Retina (tissue), 1 donor: ENCODE results near the gene USB1.
"Not testable (repeated sequence)": the region's sequence is repeated elsewhere in the genome, so short reads cannot be mapped to it uniquely, and the experiment has no call there.

ENCODE experiments used
- DNase-seq: peaks from one replicate; pipeline ENCODE4 v3.0.0-alpha.2; 2016

The USB1 gene

GRCh38 chr16:57970970-57971369, 30.2 kb upstream of the USB1 start, which contains the start of gene CNGB1:
Gene CNGB1 (minus strand): TSS chr16:57971128. CDS start chr16:57967286, 3,842 bp downstream.
- DNase-seq = peak; percentile 31

DNA sequence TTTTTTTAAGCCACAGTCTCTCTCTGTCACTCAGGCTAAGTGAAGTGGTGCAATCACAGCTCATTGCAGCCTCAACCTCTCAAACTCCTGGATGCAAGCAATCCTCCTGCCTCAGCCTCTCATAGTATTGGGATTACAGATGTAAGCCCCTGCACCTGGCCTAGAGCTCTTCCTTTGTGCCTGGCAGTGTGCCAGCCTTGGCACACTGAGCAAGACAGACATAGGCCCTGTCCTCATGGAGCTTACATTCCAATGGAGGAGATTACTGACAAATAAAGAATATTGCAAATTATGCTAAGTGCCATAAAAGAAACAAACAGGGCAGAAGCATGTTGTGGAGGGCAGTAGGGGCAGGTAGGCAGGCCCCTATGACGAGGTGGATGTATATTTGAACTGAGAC, 29.4 kb upstream of the USB1 start:
- no peak for DNase-seq

GRCh38 chr16:57972306-57972705, 28.9 kb upstream of the USB1 start:
- no peak for DNase-seq

GRCh38 chr16:57976331-57976796, 24.8 kb upstream of the USB1 start:
- peak; percentile 36 for DNase-seq

DNA sequence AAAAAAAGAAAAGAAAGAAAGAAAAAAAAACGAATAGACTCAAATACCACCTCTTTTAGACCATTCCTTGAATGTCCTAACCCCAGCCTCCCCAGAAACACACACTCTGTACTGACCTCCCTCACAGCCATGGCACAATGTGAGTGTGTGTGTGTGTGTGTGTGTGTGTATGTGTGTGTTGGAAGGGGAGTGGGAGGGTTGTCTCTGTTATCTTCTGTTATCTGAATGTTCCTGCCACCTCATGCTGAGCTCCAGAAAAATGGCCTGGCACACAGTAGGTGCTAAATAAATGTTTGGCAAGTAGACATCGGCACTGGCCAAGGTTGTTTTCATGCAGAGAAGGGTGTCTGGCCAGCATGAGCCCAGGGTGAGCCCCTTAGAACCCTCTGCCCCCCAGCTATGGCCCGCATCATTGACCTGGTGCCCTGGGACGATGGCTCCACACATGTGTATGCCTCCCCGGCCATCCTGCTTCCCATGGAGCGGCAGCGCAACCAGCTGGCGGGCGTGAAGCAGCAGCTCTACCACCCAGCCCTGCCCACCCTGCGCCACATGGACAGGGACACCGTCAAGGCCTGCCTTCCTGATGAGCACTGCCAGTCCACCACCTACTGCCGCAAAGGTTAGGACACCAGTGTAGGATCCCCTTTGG, 23.7 kb upstream of the USB1 start:
- DNase-seq = no peak

GRCh38 chr16:57978070-57978465, 23.1 kb upstream of the USB1 start:
- DNase-seq = not testable (repeated sequence)

DNA sequence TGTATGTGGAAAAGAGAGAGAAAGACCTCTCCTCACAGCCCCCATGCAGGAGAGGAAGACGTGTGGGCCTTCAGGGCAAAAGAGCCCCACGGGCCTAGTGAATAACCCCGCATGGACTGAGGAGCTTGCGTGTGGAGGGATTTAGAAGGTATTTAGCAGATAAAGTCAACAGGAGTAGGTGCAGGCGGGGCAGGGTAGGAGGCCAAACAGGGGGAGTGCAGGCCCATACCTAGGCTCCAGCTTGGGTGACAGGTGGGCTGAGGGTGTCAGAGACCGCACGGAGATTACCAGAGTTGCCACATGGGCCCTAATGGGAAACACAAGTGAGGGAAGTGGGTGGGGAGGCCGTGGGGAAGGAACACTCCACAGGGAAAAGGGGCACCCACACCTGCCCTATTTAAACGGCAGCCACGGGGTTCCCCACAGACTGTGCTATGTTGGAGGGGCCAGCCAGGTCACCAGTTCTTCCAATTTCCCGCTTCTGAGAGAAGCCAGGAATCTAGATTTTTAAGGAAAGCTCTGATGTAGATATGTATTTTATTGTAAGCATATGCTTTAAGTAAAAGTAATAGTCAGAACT, 22.1 kb upstream of the USB1 start:
- DNase-seq = no peak

- DNase-seq = no peak
Observed at GRCh38 chr16:57981636-57982035, 19.6 kb upstream of the USB1 start.

GRCh38 chr16:57982385-57982784, 18.8 kb upstream of the USB1 start:
- no peak for DNase-seq

- DNase-seq = peak; percentile 83
Observed at GRCh38 chr16:57984443-57985203, 16.6 kb upstream of the USB1 start.

DNA sequence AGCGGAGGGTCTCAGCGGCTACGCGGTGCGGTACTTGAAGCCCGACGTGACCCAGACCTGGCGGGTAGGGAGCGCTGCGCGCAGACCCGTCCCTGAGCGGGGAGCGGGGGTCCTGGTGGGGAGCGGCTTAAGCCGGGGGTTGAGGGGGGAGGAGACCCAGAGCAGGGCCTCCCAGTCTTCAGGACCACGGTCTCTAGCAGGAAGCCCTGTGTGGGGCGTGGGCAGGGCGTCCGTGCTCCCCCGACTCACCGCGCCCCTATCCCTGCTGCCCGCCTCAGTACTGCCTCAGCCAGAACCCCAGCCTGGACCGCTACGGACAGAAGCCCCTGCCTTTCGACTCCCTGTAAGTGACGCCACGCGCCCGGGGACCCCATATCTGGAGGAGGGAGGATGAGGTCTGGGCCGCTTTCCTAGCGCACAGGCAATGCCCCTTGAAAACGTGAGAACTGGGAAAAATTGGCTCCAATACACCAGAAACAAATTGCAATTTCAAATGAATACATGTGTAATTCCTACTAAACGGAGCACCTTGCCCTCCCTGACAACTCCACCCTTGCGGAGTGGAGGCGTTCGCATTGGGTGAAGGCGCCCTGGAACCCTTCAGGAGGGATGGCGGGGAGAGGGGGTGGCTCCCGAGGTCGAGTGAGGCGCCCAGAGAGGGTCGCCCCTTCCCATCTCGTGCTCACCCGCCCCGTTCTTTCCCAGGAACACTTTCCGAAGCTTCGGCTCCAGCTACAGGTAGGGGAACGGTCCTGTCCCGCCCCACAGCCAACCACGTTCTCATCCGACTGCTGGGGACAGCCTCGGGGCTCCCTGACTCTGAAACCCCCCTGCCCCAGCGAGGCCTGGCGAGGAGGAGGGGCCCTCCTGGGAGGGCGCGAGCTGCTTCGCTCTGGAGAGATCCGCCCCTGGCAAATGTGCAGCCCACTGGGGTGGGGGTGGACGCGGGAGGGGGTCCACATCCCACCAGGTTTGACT, 15.7 kb upstream of the USB1 start:
- peak; percentile 67 for DNase-seq

- no peak for DNase-seq
Observed at GRCh38 chr16:57986196-57986595, 15.0 kb upstream of the USB1 start.

GRCh38 chr16:57987441-57988177, 13.6 kb upstream of the USB1 start:
- DNase-seq = no peak

DNA sequence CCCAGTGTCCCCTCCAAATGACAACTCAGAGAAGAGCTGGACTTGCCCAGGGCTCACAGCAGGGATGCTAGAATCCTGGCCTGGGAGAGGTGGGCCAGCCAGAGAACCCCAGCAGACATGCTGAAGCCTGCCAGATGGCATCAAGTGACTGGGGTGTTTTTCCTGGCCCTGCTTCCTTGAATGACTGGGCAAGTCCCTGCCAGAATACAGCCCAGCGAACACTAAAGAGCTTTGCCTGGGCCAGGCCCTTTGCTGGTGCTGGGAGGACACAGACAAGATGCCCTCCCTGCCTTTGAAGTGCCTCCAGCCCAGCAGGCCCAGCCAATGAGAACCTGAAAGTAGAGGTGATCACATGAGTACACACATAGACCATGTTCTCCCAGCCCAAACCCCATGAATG, 12.3 kb upstream of the USB1 start:
- no peak for DNase-seq

GRCh38 chr16:57991551-57992059, 9.6 kb upstream of the USB1 start:
- DNase-seq = no peak

GRCh38 chr16:57992084-57992483, 9.1 kb upstream of the USB1 start:
- DNase-seq = no peak

DNA sequence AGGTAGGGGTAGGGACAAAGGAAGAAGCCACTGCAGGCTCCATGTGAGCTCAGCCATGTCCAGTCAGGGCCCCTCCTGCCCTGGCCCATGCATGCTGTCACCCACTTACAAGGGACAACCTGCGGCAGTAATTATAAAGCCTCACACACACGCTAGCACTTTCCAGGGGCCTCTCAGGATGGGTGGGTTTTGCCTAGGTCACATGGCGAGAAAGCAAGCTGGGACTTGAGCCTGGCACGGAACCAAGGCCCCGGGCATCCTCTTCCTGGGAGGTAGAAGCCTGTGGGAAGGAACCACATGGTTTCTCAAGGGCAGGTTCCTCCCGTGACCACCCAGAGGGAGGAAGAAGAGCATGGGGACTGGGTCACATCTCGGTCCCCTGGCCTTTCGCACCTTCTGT, 7.8 kb upstream of the USB1 start:
- DNase-seq = no peak

DNA sequence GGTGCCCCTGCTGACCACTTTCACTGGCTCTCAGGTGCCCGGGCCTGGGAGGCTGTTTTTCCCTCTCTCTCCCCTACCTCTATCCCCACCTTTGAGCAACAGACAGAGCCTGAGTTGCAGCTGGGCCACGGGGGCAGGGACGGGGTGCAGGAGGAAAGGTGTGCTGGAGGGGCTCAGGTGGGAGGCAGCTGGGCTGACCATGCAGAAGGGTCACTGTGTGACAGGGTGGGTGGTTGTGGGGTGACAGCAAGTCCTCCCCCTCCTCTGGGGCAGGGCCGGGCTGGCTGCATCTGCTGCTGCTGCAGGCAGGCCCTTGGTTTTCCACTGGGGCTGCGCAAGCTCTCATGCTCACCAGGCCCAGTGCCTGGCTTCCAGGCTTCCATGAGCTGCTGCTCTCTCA, 7.3 kb upstream of the USB1 start:
- no peak for DNase-seq

- no peak for DNase-seq
Observed at GRCh38 chr16:57994361-57994760, 6.8 kb upstream of the USB1 start.

- no peak for DNase-seq
Observed at GRCh38 chr16:57994778-57995177, 6.4 kb upstream of the USB1 start.

DNA sequence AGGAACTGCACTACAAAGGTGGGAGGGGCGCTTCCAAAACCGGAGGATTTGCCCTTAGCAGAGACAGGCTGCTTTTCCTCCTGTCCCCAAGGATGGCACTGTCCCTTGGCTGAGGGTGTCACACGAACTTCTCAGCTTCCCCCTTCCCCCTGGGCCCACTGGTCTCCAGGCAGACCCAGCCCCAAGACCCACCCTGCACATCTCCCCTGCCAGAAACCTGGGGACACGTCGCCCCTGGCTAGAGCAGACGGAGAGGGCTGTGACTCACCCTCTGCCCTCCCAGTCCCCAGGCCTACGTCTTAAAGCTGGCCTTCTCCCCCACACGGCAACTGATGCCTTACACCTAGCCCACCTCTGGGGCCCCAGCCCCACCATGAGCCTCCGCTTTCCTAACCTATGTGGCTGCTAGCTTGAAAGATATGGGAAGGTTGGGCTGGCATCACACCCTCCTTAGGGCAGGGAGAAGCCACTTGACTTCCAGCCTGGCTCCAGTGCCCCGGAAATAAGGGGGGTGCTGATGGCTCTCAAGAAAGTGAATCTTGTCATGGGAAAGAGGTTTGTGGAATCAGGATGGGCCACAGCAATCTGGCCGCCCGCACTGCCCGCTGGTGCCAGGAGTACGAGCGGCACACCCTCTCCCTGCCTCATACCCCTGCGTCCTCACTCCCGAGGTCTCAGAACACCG, 5.3 kb upstream of the USB1 start:
- no peak for DNase-seq
